GM19239 (cell line): Measurements from ENCODE around the gene ASB15.
A peak's percentile ranks its signal among the peaks of the same experiment; 100 is the strongest.

Experiments
- DNase-seq: peaks from one replicate; pipeline ENCODE4 v3.0.0; 2011; ENCODE audit warnings: low spot score; ENCODE audit not compliant: insufficient read length
- FAIRE-seq: peaks from 2 replicates; lab custom pipeline; 2011; peaks lifted over from hg19 to GRCh38; lab: Jason Lieb, UNC

ASB15 gene

GRCh38 chr7:123588376-123588775, 13.2 kb upstream of the ASB15 start:
- FAIRE-seq (no peak), DNase-seq (no peak)

- DNase-seq, result no peak
- no peak for FAIRE-seq
Measured at GRCh38 chr7:123594813-123595241, 6.8 kb upstream of the ASB15 start.

- DNase-seq (no peak), FAIRE-seq (no peak)
Measured at GRCh38 chr7:123598657-123599056, 3.0 kb upstream of the ASB15 start.

GRCh38 chr7:123599766-123600165, 1.9 kb upstream of the ASB15 start:
- FAIRE-seq (no peak), DNase-seq (no peak)

GRCh38 chr7:123600876-123601275, 745 bp upstream of the ASB15 start:
- no peak for FAIRE-seq
- DNase-seq, result no peak

GRCh38 chr7:123602648-123603047, 1.0 kb downstream of the ASB15 start:
- no peak for DNase-seq
- no peak for FAIRE-seq

GRCh38 chr7:123604739-123605138, 3.1 kb downstream of the ASB15 start:
- FAIRE-seq (no peak), DNase-seq (no peak)

- DNase-seq, result no peak
- FAIRE-seq, result no peak
Measured at GRCh38 chr7:123607423-123607975, 5.9 kb downstream of the ASB15 start.

- no peak for DNase-seq
Measured at GRCh38 chr7:123608991-123609882, 7.6 kb downstream of the ASB15 start.

GRCh38 chr7:123609883-123610239, 8.2 kb downstream of the ASB15 start:
- FAIRE-seq (no peak), DNase-seq (no peak)

More at GRCh38 chr7:123608991-123609882, 7.6 kb downstream of the ASB15 start:
- FAIRE-seq, result no peak

- FAIRE-seq, result no peak
- DNase-seq, result no peak
Measured at GRCh38 chr7:123612024-123612423, 10.4 kb downstream of the ASB15 start.

GRCh38 chr7:123615344-123615743, 13.7 kb downstream of the ASB15 start:
- FAIRE-seq (no peak), DNase-seq (no peak)

GRCh38 chr7:123616223-123616622, 14.6 kb downstream of the ASB15 start:
- DNase-seq, result no peak
- no peak for FAIRE-seq

- FAIRE-seq (no peak), DNase-seq (no peak)
Measured at GRCh38 chr7:123621707-123622106, 20.1 kb downstream of the ASB15 start.

- DNase-seq (no peak), FAIRE-seq (no peak)
Measured at GRCh38 chr7:123622660-123623386, 21.2 kb downstream of the ASB15 start.

GRCh38 chr7:123624527-123625183, 23.0 kb downstream of the ASB15 start:
- peak; percentile 83 for FAIRE-seq
- peak; percentile 43 for DNase-seq

- DNase-seq (no peak), FAIRE-seq (no peak)
Measured at GRCh38 chr7:123625254-123625653, 23.6 kb downstream of the ASB15 start.

- DNase-seq, result no peak
- FAIRE-seq, result no peak
Measured at GRCh38 chr7:123627851-123628250, 26.2 kb downstream of the ASB15 start.

GRCh38 chr7:123628829-123629228, 27.2 kb downstream of the ASB15 start:
- DNase-seq, result no peak
- no peak for FAIRE-seq

- FAIRE-seq (no peak), DNase-seq (no peak)
Measured at GRCh38 chr7:123629281-123629680, 27.7 kb downstream of the ASB15 start.

GRCh38 chr7:123632808-123633207, 31.2 kb downstream of the ASB15 start:
- FAIRE-seq, result no peak

More at GRCh38 chr7:123632808-123633207, 31.2 kb downstream of the ASB15 start:
- no peak for DNase-seq
